Measurements from ENCODE around the gene NUP214. TPM values are rescaled to one million over a fixed set of nuclear protein-coding genes. Genes with fewer than 3 reads are reported as not detected.

NUP214 gene
- total RNA-seq, 1 experiment from 2014 or later = 35.5 TPM

DNA sequence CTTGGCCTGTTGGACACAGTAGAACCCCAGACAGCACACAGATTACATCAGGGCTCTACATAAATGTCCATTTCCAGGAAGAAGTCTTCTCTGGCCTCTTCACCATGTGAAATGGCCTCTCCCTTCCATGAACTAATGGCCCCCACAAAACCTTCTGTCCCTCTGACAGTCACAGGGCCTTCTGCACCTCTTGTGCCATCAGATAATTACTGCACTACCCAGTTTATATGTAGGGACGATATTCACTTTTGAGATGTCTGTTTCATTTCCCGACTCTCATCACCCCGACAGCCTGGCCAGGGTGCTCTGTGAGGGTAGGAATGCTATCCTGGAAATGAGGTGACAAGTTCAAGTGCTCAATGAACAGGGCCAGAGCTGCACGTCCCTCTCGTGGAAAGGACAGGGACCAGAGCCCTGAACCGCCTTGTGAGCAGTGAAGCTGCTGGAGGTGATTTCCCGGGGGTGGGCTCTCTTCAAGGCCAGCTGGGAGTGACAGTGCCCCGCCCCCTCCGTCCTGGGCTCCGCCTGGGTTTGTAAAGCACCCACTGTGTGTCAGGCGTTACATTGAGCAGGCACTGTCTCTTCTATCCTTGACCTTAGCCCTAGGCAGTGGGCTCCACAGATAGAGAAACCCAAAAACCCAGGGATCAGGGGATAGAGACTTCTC lies 153.9 kb downstream of the NUP214 start:
- ChIA-PET RAD21 (ENCODE audit: low non-redundant PET in 1 of 2, low total read pairs in 2 of 2, uncharacterized antibody in 2 of 2, unreplicated experiment in 2 of 2) (no interaction called here), CTCF (no interaction called here), POLR2A (no interaction called here)
- no peak for ATAC-seq
- TF ChIP-seq JUND (IDR thresholded peaks at IDR 0.05) (no peak), EZH2 (IDR thresholded peaks at IDR 0.05) (no peak), ATF3 (IDR thresholded peaks at IDR 0.05) (no peak), POLR2AphosphoS5 (IDR thresholded peaks at IDR 0.05; ENCODE audit: low read depth, low read length) (no peak), CEBPB (IDR thresholded peaks at IDR 0.05; ENCODE audit: low read depth) (no peak), TCF7L2 (IDR thresholded peaks at IDR 0.05; ENCODE audit: borderline replicate concordance, extremely low read depth, insufficient read depth, insufficient read length) (no peak), SIN3A (IDR thresholded peaks at IDR 0.05; ENCODE audit: low read depth) (no peak), SRF (IDR thresholded peaks at IDR 0.05; ENCODE audit: low read depth) (no peak), POLR2A (IDR thresholded peaks at IDR 0.05; ENCODE audit: borderline replicate concordance, extremely low read depth, insufficient read depth, insufficient read length) (no peak), EGR1 (IDR thresholded peaks at IDR 0.05; ENCODE audit: low read depth) (no peak), REST (IDR thresholded peaks at IDR 0.05; ENCODE audit: low read depth) (no peak), YY1 (IDR thresholded peaks at IDR 0.05; ENCODE audit: extremely low read depth, insufficient replicate concordance, low read depth, low read length) (no peak), ZFX (IDR thresholded peaks at IDR 0.05) (no peak)
- TF ChIP-seq, protein P1, sequence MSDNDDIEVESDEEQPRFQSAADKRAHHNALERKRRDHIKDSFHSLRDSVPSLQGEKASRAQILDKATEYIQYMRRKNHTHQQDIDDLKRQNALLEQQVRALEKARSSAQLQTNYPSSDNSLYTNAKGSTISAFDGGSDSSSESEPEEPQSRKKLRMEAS (IDR thresholded peaks at IDR 0.05) = no peak
- Histone ChIP-seq H3K4me2 (ENCODE audit: low read length) (no peak overlapping the region), H3K4me1 (ENCODE audit: control insufficient read depth in 1 of 2, insufficient read depth in 2 of 2, low read length in 2 of 2) (peaks cover 0 to 8% of the 10 kb centered on the region in 2 experiments; a peak in 1 of 4 replicates), H3K79me2 (ENCODE audit: insufficient read depth, low read length) (no peaks in the 10 kb centered on the region), H3K9me2 (ENCODE audit: insufficient read depth) (no peaks in the 10 kb centered on the region), H3K9me3 (ENCODE audit: control insufficient read depth in 1 of 2, insufficient read depth in 1 of 2, low read depth in 1 of 2, low read length in 2 of 2) (no peaks in the 10 kb centered on the region), H3K4me3 (replicated peaks in 1 of 2; ENCODE audit: low read depth in 1 of 2, low read length in 2 of 2) (no peak overlapping the region), H3K27ac (ENCODE audit: low read depth, low read length) (no peak overlapping the region), H3K27me3 (ENCODE audit: insufficient read depth, low read length) (no peaks in the 10 kb centered on the region), H4K20me1 (ENCODE audit: insufficient read depth) (no peaks in the 10 kb centered on the region), H3K9ac (ENCODE audit: low read length) (no peak overlapping the region), H3K36me3 (ENCODE audit: control insufficient read depth in 1 of 2, insufficient read depth in 2 of 2, low read length in 2 of 2) (no peaks in the 10 kb centered on the region), H2AFZ (ENCODE audit: low read depth, low read length, poor library complexity, severe bottlenecking) (no peak overlapping the region)
- intact Hi-C loops (cut with micrococcal nuclease) = no loop called here
- BruUV-seq (replicated peaks) = no TSS peak
- no peak for DNase-seq (ENCODE audit: low read depth, low spot score)
